Measurements from ENCODE around the gene ANKMY1.
"Not testable (repeated sequence)": the region's sequence is repeated elsewhere in the genome, so short reads cannot be mapped to it uniquely, and the experiment has no call there.

The ANKMY1 gene

DNA sequence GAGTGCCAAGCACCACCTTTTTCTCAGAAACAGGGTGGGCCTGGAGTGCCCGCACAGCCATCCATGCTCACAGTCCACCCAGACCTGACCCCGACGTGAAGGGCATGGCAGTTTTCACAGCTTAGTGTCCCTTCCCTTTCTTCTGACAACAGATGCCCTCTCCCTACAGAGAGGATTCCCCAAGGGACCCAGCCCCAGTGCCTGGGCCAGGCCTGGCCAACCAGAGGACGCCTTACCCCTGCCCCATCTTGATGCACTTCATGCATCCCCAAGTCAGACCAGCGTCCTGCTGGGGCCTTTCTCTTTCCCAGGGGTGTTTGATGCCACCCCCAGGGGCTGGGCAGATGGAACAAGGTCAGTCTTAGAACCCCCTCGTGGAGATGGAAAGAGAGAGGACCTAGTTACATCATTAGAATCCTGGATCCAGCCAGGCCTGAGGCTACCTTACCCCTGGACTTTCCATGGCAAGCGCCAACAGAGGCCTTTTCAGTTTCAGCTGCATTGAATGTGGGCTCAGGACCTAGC is 3.8 kb downstream of the ANKMY1 start:
- DNase-seq = no peak

DNA sequence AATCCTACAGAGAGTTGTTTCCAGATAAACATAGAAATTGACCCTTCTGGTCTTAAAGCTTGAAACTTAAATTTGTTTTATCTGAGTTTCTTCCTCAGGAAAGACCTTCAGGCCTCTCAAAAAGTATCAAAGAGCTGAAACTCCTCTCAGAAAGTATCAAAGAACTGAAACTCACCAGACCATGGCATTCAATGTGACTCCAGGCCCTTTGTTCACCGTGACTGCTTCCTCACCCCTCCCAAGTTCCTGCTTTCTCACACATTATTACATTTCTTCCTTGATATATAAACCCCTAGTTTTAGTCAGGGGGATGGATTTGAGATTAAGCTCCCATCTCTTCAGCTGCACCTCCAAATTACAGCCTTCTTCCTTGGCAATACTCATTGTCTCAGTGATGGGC is 6.0 kb downstream of the ANKMY1 start:
- no peak for DNase-seq

DNA sequence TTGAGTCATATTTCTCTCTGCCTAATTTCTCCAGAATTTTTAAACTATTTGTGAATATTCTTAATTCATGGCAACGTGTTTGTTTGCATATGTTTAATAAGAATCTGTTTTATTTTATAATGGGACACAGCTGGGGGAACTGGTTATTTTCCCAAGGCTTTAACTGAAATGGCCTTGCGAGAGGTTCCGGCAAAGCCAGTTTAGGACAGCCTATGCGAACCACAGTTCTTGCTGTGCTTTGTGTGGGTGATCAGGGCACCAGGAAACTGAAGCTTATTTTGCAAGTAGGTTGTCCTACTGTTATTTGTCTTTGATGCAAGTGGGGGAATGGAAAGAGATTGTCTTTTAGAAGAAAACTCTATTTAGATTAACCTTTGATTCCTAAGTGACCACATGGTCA is 6.5 kb downstream of the ANKMY1 start:
- no peak for DNase-seq

DNA sequence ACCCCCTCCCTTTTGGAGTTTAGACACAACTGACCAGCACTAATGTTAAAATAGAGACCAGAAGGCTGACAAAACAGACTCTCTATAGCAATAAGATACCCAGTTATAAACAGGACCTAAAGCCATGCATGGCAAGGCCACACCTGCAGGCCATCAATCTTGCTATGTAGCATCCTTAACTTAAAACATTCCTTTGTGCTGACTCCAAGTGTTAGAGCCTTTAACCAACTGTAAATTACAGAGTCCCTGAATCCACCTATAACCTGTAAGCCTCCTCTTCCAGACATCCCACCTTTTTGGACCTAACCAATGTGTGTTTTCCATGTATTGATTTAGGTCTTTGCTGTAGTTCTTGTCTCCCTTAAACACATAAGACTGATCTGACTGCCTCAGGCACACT is 17.9 kb downstream of the ANKMY1 start:
- no peak for DNase-seq

DNA sequence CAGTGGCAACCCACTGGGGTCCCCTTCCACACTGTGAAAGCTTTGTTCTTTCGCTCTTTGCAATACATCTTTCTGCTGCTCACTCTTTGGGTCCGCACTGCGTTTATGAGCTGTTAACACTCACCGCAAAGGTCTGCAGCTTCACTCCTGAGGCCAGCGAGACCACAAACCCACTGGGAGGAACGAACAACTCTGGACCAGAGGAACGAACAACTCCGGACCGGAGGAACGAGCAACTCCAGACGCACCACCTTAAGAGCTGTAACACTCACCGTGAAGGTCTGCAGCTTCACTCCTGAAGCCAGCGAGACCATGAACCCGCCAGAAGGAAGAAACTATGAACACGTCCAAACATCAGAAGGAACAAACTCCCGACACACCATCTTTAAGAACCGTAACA is 18.7 kb downstream of the ANKMY1 start:
- DNase-seq = not testable (repeated sequence)

DNA sequence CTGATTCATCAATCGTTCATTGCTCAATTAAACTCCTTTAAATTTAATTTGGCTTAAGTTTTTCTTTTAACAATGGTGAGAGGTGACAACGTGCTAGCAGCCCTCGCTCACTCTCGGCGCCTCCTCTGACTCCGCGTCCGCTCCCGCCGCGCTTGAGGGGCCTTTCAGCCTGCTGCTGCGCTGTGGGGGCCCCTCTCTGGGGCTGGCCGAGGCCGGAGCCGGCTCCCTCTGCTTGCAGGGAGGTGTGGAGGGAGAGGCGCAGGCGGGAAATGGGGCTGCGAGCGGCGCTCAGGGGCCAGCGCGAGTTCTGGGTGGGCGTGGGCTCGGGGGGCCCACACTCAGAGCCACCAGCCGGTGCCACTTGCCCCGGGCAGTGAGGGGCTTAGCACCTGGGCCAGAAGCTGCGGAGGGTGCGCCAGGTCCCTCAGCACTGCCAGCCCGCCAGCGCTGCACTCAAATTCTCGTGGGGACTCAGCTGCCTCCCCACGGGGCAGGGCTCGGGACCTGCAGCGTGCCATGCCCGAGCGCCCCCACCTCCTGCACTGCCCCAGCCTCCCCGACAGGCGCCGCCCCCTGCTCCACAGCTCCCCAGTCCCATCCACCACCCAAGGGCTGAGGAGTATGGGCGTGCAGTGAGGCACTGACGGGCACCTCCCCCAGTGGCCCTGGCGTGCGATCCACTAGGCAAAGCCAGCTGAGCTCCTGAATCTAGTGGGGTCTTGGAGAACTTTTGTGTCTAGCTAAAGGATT is 19.6 kb downstream of the ANKMY1 start:
- DNase-seq = no peak

DNA sequence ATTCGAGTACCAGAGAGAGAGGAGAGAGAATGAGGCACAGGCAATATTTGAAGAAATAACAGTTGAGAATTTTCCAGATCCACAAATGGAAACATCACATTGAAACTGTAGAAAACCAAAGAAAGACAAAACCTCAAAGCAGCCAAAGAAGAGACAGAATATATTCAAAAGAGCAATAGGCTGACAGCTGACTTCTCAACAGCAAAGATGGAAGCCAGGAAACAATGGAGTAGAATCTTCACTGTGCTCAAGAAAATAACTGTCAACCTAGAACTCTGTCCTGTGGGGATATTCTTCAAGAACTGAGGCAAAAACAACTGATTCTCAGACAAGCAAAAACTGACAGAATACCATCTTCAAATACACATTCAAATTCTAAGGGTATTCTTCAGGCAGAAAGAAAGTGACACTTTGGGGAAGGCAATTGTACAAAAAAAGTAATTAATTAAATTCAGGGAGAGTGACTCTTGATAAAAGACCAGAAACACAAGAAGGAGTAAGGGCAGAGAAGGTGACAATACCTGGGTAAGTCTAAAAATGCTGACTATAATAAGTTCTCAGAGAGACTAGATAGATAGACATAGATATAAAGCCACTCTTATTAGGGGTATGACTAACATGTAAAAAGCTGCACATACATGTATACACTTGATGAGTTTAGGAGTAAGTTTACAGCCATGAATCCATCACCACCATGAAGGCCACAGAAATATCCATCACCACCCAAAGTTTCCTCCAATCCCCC is 25.6 kb downstream of the ANKMY1 start:
- DNase-seq = no peak

DNA sequence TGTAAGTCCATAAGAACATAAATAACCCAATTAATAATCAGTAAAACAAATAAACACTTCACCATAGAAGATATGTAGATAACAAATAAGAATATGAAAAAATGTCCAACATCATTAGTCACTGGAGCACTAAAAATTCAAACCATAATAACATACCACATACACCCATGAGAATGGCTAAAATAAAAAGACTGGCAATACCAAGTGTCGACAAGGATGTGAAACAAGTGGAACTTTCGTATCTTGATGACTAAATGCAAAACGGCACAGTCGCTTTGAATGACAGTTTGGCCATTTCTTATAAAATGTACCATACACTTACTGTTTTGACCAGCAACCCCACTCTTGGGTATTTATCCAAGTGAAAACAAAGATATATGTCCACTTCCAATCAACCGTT is 26.8 kb downstream of the ANKMY1 start:
- no peak for DNase-seq

DNA sequence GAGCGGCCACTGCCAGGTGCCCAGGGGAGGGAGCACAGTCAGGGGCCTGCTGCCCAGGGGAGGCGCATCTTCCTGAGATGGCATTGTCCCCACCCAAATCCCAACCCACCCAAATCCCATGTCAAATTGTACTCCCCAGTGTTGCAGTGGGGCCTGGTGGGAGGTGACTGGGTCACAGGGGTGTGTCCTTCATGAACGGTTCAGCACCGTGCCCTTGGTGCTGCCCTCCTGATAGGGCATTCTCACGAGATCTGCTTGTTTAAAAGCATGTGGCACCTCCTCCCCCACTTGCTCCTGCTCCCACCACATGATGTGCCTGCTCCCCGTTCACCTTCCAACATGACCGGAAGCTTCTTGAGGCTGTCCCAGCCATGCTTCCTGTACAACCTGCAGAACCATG is 27.6 kb downstream of the ANKMY1 start:
- DNase-seq = no peak

DNA sequence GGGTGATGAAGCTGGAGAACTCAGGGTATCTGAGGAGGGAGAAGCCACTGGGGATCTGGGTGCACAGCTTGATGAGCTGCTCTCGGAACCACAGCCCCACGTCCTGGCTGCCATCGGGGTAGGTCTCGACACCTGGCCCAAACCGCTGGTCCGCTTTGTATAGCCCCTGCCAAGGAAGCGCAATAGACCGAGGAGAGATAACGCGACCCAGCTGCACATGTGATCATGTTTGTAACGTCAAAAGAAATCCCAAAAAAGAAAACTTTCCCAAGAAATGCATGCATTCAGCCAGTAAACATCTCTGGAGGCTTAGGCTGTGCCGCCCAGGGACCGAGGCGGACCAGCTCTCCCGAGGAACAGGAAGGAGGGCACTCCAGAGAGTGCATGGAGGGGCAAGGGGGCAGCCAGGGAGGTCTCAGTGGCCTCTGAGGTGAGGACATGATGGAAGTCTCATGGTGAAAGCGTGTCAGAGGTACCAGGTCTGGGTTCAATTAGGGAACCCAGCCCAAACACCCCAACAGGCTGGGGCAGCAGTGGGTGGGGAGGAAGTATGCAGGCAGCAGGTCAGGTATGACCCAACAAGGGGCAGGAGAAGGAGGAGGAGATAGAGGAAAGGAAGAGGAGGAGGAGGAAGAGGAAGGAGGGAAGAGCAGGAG is 28.3 kb downstream of the ANKMY1 start:
- no peak for DNase-seq

DNA sequence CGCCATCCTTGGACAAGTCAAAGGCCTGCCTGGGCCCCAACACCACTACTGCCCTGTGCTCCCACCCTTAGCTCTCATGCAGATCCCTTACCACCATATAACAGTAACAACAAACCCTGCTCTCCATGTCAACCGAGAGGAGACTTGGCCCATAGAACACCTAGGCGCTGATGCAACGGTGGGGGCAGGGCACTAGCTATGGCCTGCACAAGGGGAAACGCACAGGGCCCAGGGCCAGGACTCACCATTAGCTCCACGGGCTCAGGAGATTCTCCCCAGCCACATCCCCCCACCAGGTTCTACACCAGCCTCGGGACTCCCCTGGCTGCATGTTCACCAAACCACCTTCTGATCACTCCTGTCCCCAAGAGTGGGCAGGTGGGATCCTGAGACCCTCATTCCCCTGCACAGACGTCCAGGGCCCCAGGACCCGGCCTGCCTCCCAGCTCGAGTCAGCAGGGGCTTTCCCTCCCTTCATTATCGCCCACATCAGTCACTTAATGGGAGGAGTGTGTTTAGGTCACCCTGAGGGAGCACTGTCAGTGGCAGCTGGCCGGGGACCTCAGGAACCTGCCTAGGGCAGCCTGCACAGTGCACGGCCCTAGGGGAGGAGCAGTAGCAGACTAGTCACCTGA is 29.3 kb downstream of the ANKMY1 start:
- DNase-seq = no peak

DNA sequence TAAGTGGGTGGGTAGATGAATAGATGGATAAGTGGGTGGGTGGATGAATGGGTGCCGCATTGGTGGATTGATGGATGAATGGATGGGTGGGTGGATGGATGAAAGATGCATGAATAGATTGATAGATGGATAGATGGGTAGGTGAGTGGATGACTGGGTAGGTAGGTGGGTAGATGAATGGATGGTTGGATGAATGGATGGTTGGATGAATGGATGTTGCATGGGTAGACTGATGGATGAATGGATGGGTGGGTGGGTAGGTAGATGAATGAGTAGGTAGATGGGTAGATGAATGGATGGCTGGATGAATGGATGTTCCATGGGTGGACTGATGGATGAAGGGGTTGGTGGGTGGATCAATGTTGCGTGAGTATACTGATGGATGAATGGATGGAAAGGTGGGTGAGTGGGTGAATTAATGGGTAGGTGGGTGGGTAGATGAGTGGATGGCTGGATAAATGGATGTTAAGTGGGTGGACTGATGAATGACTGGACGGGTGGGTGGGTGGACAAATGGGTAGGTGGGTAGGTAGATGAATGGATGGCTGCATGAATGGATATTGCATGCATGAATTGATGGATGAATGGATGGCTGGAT is 30.5 kb downstream of the ANKMY1 start:
- no peak for DNase-seq

DNA sequence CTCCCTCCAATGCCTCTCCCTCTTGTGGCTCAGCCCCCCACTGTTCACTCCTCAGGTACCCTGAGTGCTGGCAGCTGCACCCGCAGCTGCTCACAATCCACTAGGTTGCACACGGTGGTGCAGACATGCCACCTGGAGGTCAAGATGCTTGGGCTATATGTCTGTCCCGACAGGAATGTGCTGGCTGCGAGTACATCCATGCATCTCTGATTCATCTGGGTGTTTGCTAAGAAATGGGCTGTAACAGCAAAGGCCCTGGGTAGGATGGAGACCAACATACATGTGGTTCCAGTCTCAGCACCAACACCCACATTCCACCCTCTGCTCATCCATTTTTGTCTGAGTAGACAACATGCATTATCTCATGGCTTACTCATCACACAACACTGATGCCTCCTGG is 31.3 kb downstream of the ANKMY1 start:
- no peak for DNase-seq

DNA sequence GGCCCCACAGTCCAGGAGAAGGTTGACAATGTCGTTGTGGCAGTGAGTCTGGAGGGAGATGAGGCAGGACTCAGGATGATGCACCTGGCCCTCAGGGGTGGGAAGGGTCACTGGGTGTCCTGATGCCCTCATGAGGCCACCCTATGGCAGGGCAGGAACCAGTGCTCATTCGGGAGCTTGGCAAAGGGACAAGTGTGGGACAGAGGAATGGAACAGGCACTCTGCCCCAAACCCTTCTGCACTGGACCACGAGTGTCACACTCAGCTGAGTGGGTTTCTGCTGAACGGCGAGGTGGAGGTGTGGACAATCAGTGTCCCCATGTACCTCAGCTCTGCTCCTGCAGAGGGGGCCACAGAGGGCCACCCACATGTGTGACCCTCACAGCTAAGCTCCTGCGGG is 32.0 kb downstream of the ANKMY1 start:
- DNase-seq = no peak

DNA sequence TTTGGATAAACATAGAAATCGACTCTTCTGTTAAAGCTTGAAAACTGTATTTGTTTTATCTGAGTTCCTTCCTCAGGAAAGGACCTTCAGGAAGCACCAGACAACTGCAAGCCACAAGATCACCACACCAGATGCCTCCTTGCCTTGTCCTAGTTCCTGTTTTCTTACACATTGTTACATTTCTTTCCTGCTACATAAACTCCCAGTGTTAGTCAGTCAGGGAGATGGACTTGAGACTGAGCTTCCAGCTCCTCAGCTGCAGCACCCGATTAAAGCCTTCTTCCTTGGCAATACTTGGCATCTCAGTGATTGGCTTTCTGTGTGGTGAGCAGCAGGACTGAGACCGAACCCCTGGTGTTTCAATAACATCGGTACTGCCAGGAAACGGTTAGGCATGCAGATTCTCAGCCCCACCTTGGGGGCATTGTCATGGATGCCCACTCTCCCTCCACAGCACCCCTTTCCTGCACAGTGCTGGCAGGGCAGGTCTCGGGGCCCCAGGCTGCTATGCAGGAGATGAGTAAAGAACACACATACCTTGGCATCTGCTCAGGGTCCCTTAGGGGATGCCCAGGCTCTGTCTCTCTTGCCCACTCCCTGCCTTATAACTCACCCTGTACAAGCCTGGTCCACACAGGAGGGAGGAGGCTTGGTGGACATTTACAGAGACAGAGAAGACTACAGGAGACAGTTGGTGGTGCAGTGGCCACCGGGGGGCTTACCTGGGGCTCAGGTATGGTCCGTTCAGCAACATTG is 32.6 kb downstream of the ANKMY1 start:
- DNase-seq = no peak

DNA sequence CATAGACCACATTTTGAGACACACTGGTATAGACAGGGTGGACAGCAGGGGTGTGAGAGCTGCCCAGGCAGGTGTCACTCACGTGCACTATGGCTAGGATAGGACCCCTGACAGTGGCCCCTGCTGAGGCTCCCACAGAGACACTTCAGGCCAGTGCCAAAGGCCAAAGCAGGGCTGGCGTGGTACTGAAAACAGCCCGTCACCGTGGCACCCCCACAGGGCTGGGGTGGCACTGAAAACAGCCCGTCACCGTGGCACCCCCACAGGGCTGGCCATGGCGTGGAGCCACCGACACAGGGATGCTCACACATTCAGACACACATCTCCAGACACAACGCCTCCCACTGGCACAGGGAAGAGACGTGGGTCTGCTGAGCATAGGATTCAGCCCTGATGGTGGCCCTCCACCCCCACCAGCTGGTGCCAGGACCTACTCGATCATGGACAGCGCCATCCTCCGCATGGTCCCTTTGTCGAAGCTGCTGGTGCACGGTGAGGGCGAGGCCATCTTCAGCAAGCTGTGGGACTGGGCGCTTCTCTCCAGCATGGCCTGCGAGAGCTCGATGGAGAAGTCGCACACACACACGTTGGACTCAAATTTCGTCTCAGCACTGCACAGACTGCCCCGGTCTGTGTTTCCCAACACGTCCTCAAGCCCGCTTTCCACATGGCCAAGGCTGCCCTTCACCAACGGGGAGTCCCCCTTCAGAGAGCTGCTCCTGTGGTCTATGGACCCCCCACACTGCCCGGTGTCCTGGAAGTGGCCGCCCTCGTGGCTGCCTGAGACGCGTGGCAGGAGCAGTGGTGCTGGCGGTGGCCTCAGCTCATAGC is 34.1 kb downstream of the ANKMY1 start:
- DNase-seq = no peak

DNA sequence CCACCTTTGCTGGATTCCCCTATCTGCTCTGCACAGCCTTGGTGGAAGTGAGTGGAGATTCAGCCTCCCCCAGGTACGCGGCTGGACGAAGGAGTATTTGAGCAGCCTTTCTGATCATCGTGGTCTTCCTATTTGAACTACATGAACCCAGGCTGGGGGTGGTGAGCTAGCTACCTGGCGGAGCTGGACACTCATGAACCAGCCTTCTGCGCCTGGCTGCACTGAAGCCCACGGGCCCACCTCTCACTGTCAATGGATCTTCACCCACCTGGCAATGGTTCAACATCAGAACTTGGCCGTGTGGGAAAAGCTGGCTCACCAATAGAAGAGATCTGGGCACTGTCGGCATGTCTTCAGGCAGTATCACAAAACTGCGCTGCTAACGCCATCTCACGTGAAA is 35.4 kb downstream of the ANKMY1 start:
- DNase-seq = no peak

DNA sequence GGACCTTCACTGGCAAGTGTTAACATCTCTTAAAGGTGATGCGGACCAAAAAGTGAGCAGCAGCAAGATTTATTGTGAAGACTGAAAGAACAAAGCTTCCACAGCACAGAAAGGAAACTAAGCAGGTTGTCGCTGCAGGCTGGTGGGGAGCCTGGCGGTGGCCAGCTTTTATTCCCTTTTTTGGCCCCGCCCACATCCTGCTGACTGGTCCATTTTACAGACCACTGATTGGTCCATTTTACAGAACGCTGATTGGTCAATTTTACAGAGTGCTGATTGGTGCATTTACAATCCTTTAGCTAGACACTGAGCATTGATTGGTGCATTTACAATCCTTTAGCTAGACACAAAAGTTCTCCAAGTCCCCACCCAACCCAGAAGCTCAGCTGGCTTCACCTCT is 35.9 kb downstream of the ANKMY1 start:
- DNase-seq = not testable (repeated sequence)

DNA sequence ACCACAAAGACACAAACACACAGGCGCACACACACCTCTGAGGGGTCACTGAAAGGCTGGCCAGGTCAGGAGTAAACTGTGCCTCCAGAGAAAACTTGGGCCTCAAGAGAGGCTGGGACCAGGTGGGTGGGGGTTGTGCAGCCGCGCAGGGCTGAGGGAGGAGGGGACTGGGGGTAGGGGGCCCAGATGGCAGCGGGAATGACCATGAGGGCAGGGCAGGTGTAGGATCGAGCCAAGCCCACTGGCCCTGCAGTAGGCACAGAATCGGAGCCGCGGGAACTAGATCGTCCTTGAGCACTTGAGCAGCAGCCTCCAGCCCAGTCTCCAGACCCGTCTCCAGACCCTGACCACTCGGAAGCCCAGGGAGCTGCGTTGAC is 36.8 kb downstream of the ANKMY1 start:
- DNase-seq = no peak

DNA sequence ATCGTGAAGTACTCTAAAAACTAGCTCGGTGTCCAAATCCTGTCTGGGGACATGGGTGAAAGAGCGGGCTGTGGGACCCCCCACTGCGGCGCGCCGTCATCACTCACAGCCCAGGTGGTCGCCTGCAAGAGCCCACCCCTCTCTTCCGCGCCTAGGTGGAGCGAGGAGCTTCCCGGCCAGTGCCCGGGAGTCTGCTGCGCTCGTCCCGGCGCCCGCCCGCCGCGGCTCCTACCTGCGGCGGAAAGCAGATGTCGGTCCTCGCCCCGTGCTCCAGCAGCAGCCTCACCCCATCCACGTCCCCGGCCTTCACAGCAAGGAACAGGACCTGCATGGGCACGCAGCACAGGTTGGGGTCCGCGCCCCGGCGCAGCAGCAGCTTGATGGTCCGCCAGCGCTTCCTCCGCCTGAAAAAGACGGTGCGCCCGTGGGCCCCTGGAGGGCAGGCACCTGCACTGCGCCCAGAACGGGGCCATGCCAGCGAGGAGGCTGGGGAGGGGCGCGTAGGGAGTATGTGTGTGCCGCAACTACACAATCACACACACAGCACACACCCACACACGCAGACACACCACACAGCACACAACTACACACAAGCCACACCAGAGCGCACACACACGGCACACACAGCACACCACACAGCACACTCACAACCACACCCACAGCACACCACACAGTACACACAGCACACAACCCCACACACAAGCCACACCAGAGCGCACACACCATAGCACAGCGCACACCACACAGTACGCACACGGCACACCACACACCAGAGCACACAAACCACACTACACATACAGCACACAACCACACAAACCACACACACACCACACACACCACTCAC is 37.4 kb downstream of the ANKMY1 start:
- no peak for DNase-seq
